ENCODE measurements around the gene OR52N4. TPM values are rescaled to one million over a fixed set of nuclear protein-coding genes. Genes with fewer than 3 reads are reported as not detected.

OR52N4 gene
- total and polyA plus RNA-seq, 2 of the 4 experiments (the other 2 are of a cell fraction): not detected

DNA sequence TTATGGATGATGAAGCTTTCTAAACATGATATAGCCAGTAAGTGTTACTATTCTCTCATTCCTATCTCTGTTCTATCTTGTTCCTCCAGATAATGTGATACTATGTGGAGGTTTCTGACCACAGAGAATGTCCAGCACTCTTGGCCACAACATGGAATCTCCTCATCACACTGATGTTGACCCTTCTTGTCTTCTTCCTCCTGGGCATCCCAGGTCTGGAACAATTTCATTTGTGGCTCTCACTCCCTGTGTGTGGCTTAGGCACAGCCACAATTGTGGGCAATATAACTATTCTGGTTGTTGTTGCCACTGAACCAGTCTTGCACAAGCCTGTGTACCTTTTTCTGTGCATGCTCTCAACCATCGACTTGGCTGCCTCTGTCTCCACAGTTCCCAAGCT lies 27.7 kb upstream of the OR52N4 start:
- POLR2A ChIA-PET (ENCODE audit: unreplicated experiment): no interaction called here
- Histone ChIP-seq H3K4me3 (ENCODE audit: insufficient read depth, low read depth, low read length) (no peak overlapping the region), H3K14ac (replicated peaks; ENCODE audit: low read depth, low read length) (no peak overlapping the region), H3K56ac (ENCODE audit: extremely low read depth, insufficient read depth, low read length) (no peak overlapping the region), H2BK120ac (ENCODE audit: low read depth, low read length) (no peak overlapping the region), H3K27me3 (ENCODE audit: control insufficient read depth, insufficient read depth, low read length) (no peaks in the 10 kb centered on the region; the same call in none of the 2 replicates), H4K20me1 (ENCODE audit: insufficient read depth, low read length) (no peaks in the 10 kb centered on the region), H3K9me3 (ENCODE audit: control insufficient read depth, insufficient read depth, low read length) (no peaks in the 10 kb centered on the region), H2AFZ (replicated peaks; ENCODE audit: low read length, poor library complexity) (no peak overlapping the region), H3K18ac (ENCODE audit: low read depth, low read length) (no peak overlapping the region), H3K4ac (ENCODE audit: low read depth, low read length) (no peak overlapping the region), H2AK9ac (replicated peaks; ENCODE audit: low read depth, low read length, poor library complexity) (no peak overlapping the region), H2BK15ac (ENCODE audit: low read depth, low read length) (no peak overlapping the region), H3K4me2 (ENCODE audit: low read depth, low read length) (no peak overlapping the region), H3K79me1 (ENCODE audit: low read depth in 1 of 2, low read length in 2 of 2) (no peaks in the 10 kb centered on the region), H3K4me1 (ENCODE audit: control insufficient read depth, insufficient read depth, low read length) (no peaks in the 10 kb centered on the region), H3K23ac (ENCODE audit: low read depth, low read length) (no peak overlapping the region), H2BK20ac (ENCODE audit: low read depth, low read length) (no peak overlapping the region), H3K9ac (ENCODE audit: low read depth, low read length) (no peak overlapping the region), H3K27ac (ENCODE audit: insufficient read depth, low read length) (no peak overlapping the region), H3K9me1 (ENCODE audit: insufficient read depth, low read length) (no peaks in the 10 kb centered on the region), H4K91ac (ENCODE audit: insufficient read depth, low read depth, low read length) (no peak overlapping the region), H2BK5ac (ENCODE audit: low read depth, low read length, poor library complexity, severe bottlenecking) (no peak overlapping the region), H3K36me3 (ENCODE audit: control insufficient read depth, insufficient read depth, low read length) (no peaks in the 10 kb centered on the region), H4K8ac (ENCODE audit: low read depth in 2 of 2, low read length in 2 of 2) (no peak overlapping the region), H2AK5ac (ENCODE audit: low read depth, low read length) (no peak overlapping the region), H4K5ac (ENCODE audit: low read depth, low read length) (no peak overlapping the region)
- intact Hi-C loops (cut with micrococcal nuclease): no loop called here
- no TSS peak for BruUV-seq (replicated peaks)
- TF ChIP-seq, protein P1, sequence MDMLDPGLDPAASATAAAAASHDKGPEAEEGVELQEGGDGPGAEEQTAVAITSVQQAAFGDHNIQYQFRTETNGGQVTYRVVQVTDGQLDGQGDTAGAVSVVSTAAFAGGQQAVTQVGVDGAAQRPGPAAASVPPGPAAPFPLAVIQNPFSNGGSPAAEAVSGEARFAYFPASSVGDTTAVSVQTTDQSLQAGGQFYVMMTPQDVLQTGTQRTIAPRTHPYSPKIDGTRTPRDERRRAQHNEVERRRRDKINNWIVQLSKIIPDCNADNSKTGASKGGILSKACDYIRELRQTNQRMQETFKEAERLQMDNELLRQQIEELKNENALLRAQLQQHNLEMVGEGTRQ (IDR thresholded peaks at IDR 0.05; ENCODE audit: low read depth, low read length): no peak
- TF ChIP-seq BHLHE40 (IDR thresholded peaks at IDR 0.05; ENCODE audit: low read depth, low read length) (no peak), POLR2A (IDR thresholded peaks at IDR 0.05; ENCODE audit: low read depth, low read length) (no peak), CHD1 (IDR thresholded peaks at IDR 0.05; ENCODE audit: low read depth, low read length) (no peak), RFX5 (IDR thresholded peaks at IDR 0.05; ENCODE audit: low read depth, low read length) (no peak), CEBPB (IDR thresholded peaks at IDR 0.05; ENCODE audit: low read depth, low read length) (no peak), MAZ (IDR thresholded peaks at IDR 0.05; ENCODE audit: borderline replicate concordance, low read depth, low read length) (no peak), NFE2L2 (IDR thresholded peaks at IDR 0.05; ENCODE audit: low read depth, low read length) (no peak), MXI1 (IDR thresholded peaks at IDR 0.05; ENCODE audit: borderline replicate concordance, low read depth, low read length) (no peak), MAFK (IDR thresholded peaks at IDR 0.05; ENCODE audit: low read depth, low read length) (no peak), FOS (IDR thresholded peaks at IDR 0.05; ENCODE audit: low read depth, low read length) (no peak), RCOR1 (IDR thresholded peaks at IDR 0.05; ENCODE audit: insufficient replicate concordance, low read length) (no peak)
- TF ChIP-seq, protein P2, sequence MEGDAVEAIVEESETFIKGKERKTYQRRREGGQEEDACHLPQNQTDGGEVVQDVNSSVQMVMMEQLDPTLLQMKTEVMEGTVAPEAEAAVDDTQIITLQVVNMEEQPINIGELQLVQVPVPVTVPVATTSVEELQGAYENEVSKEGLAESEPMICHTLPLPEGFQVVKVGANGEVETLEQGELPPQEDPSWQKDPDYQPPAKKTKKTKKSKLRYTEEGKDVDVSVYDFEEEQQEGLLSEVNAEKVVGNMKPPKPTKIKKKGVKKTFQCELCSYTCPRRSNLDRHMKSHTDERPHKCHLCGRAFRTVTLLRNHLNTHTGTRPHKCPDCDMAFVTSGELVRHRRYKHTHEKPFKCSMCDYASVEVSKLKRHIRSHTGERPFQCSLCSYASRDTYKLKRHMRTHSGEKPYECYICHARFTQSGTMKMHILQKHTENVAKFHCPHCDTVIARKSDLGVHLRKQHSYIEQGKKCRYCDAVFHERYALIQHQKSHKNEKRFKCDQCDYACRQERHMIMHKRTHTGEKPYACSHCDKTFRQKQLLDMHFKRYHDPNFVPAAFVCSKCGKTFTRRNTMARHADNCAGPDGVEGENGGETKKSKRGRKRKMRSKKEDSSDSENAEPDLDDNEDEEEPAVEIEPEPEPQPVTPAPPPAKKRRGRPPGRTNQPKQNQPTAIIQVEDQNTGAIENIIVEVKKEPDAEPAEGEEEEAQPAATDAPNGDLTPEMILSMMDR (conservative IDR thresholded peaks at IDR 0.05; ENCODE audit: low read depth, low read length): no peak
- TF ChIP-seq, protein P3, sequence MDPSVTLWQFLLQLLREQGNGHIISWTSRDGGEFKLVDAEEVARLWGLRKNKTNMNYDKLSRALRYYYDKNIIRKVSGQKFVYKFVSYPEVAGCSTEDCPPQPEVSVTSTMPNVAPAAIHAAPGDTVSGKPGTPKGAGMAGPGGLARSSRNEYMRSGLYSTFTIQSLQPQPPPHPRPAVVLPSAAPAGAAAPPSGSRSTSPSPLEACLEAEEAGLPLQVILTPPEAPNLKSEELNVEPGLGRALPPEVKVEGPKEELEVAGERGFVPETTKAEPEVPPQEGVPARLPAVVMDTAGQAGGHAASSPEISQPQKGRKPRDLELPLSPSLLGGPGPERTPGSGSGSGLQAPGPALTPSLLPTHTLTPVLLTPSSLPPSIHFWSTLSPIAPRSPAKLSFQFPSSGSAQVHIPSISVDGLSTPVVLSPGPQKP (IDR thresholded peaks at IDR 0.05; ENCODE audit: borderline replicate concordance, low read depth, low read length): no peak
- 71% methylated on average over 1 of the region's 1 CpG; no CpG with 5 or more reads in 1 of the 2 experiments for WGBS, 2 experiments (ENCODE audit: extremely low coverage in 2 of 2, insufficient read length in 1 of 2)
- CTCF ChIA-PET: no interaction called here
- dilution Hi-C loops (cut with HindIII; ENCODE audit: low sequenced_read_pairs, unreplicated experiment): no loop called here
- no peak for DNase-seq
- in situ Hi-C loops (cut with MboI; ENCODE audit: low sequenced_read_pairs): no loop called here
- no peak for ATAC-seq (ENCODE audit: low read depth)

All from IMR-90 (cell line).